Measurements from ENCODE around the gene CDH22.

Gene CDH22

DNA sequence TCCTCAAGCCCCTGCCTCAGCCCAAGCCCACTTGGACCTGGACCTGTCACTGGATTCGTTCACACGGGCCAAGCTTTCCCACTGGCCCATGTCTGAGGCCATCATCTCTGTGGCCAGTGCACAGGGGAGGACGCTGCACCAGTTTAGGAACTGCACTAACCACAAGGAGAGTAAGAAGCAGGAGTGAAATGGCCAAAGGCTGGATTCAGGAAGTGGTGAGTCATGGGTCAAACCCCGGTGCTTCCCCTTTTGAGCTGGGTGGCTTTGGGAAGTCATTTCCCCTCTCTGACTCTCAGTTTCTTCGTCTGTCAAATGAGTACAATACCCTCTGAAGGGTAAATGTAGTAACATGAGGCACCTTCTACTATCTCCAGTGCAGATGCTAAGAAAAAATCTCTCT lies 102.3 kb downstream of the CDH22 start:
- FAIRE-seq (peak; percentile 56), DNase-seq (ENCODE audit: extremely low spot score, insufficient read length, low read depth) (peak; percentile 12)

DNA sequence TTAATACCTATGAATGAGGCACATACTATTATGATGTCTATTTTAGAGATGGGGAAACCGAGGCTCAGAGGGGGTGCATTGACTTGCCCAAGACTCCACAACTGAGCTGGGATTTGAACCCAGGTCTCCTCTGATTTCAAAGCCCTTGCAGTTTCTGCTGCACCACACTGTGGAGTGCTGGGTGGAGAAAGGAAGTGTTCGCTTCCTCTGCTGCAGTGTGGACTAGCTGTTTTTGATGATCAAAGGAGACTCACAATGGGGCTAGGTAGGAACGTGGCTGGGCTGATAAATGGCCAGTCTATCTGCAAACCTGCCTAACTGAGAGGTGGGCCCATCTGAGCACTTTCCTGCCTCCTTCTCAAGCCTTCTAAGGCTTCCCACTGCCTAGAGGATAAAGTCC lies 102.9 kb downstream of the CDH22 start:
- FAIRE-seq, result no peak
- no peak for DNase-seq (ENCODE audit: extremely low spot score, insufficient read length, low read depth)

DNA sequence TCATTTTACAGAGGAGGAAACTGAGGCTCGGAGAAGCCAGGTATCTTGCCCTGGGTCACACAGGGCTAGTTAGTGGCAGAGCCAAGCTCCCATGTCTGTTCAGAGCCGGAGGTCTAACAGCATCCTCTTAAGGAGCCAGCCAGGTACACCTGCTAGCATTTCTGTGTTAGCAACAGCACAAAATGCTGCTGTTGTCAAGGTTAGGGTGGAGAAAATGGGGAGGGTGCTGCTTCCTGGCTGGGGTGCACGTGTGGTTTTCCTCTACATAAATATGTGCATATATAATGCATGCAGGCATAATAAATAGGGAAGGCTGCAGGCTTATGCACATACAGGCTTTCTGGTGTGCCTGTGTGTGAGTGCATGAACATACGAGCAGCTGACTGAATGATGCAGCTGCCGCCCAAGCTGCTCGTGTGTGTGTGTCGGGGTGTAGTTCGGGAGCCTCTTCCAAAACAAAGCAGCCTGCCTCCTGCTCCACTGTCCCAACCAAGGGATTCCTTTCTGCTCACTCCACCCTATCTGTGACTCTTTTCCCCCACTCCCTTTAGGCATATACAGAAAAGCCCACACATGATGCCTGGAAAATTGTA lies 103.6 kb downstream of the CDH22 start:
- FAIRE-seq (no peak), DNase-seq (ENCODE audit: extremely low spot score, insufficient read length, low read depth) (no peak)

- no peak for DNase-seq (ENCODE audit: extremely low spot score, insufficient read length, low read depth)
- FAIRE-seq, result no peak
These were observed 104.8 kb downstream of the CDH22 start for GRCh38 chr20:46203510-46203837.

DNA sequence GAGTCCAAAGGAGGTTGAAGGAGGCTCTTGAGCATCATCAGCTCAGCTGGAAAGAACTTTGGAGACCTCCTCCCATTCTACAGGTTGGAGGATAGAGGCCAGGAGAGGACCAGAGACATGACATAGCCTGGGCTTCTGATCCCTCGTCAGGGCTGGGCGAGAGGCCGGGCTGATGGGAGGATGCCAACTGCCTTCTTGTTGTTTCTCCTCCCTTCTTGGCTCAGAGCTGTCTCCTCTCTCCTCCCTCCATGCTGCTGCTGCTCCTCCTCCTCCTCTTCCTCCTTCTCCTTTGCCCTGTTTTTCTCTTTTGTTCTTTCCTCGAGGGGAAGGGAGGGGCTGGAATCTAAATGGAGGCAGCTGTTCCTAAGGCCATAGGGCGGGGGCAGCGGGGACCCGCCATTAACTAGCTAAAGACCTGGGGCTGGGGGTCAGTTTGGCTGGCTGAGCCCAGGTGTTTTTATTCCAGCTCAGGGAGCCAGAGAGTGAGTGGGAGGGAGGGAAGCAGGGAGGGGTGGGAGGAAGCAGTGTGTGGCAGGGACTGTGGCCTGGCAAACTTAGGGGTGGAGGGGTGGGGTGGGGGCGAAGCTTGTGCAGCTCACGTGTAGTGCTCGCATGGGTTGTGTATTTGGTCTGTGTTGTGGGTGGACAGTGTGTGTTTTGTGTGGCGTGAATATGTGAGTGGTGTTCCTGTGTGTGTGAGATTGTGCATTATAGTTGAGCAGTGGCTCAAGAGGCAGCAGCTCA lies 105.4 kb downstream of the CDH22 start:
- FAIRE-seq (no peak), DNase-seq (ENCODE audit: extremely low spot score, insufficient read length, low read depth) (no peak)

DNA sequence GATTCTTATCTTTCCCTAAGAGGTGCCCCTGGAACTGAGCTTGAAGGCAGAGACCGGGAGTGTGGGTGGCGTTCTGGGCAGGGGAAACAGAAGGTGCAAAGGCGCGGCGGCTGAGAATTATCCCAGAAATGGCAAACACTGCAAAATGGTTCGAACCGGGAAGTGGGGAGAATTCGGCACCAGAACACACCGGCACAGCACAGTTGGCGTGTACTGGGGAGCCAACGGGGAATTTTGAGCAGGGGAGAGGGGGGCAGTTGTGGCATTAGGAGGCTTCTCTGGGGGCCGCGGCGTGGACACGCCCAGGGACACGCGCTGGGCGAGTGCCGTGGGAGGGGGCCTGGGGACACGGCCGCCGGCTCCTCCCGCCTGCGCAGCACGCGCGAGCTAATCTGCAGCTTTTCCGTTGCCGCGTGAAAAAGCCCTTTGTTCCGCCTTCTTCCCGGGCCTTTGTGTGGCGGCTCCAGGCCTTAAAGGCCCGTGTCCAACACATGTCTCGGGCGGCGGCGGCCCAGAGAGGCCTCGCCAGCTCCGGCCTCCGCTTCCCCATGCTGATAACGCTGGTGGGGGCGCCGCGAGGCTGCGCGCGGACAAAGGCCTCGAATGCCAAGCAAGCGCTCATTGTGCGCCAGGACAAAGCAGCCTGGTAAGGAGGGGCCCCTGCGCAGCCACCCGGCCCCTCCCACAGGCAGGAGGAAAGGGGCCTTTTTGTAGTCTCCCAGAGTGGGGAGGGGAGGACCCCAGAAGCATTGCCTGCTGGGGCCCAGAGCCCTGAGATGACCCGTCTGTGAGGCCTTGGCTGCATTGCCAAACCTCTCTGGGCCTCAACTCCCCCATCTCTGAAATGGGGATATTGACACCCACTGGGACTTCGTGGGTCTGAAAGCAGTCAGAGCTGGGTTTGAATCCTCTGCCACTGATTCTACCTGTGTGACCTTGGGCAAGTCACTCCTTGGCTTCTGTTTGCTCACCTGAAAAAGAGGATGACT lies 107.4 kb downstream of the CDH22 start:
- FAIRE-seq (no peak), DNase-seq (ENCODE audit: extremely low spot score, insufficient read length, low read depth) (no peak)

DNA sequence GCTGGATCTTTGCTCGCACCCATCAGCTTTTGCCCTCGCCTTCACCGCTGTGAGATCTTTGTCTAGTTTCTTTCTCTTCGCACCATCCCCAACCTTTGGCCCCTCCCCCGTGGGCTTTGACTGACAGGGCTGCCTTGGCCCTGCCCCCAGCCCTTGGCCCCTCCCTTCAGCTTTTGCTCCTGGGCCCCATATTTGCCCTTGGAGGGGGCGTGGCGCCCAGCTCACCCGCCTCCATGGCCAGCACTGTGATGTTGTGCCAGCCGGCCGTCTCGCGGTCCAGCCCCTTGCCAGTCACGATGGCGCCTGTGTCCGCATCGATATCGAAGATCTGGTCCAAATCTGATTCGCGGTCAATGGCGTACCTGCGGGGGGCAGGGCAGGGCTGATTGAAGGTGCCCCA lies 109.1 kb downstream of the CDH22 start:
- no peak for FAIRE-seq

DNA sequence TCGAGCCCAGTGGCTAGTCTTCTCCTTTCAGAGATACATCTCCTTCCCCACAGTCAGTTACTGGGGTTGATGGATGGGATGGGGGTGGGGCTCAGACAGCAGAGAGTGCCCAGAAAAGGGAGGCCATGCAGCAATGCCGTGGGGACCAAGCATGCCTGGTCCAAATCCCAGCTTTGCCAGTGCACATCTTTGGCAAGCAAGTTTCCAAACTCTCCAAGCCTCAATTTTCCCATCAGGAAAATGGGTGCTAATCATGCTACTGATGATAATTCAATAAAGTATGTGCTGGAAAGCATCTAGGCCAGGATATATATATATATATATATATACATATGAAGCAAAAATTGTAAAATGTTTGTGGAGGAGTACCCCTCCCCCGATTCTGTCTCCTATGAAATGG lies 111.3 kb downstream of the CDH22 start:
- FAIRE-seq (no peak), DNase-seq (ENCODE audit: extremely low spot score, insufficient read length, low read depth) (no peak)

More for the DNA sequence above, 109.1 kb downstream of the CDH22 start:
- no peak for DNase-seq (ENCODE audit: extremely low spot score, insufficient read length, low read depth)

- DNase-seq (ENCODE audit: extremely low spot score, insufficient read length, low read depth) (no peak), FAIRE-seq (no peak)
These were observed 112.8 kb downstream of the CDH22 start for GRCh38 chr20:46195264-46196036.

- DNase-seq (ENCODE audit: extremely low spot score, insufficient read length, low read depth), result no peak
- FAIRE-seq, result no peak
These were observed 113.9 kb downstream of the CDH22 start for GRCh38 chr20:46194409-46194808.

DNA sequence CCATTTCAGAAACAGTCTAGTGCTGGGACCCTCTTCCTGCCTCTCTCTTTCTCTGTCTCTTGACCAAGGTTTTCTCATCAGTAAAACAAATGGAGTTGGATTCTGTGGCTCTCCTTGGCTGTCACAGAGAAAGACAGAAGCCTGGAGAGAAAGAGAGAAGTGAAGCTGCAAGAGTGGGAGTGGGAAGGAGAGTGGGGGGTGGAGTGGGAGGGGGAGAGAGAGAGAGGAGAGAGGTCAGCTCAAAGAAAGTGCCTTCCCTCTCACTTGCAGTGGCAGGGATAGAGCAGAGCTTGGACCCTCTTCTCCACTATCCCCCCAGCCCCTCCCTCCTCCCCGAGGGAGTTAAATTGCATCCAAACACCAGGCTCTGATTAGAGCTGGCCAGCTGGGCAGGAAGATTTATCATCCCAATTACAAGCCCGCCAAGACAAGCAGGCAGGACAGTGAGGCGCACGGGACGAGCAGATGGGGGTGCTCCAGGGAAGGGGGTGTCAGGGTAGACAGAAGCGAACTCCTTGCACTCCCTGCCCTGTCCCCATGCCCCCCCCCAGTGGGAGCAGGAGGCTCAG lies 115.8 kb downstream of the CDH22 start:
- DNase-seq (ENCODE audit: extremely low spot score, insufficient read length, low read depth) (no peak), FAIRE-seq (no peak)

DNA sequence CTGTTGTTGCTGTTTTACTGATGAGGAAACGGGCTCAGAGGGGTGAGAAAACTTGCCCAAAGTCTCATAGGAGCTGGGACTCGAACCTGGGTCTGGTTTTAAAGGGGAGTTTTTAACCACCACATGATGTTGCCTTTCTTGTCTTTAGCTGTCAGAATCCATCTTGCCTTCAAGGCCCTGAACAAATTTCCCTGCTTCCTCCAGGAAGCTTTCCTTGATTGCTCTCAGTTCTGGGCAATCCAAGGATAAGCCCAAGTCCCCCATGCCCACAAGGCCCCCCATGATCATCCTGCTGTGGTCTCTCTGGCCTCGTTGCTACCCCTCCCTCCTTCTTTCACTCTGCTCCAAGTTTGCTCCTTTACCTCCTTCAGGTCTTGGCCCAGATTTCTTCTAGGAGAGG lies 116.7 kb downstream of the CDH22 start:
- DNase-seq (ENCODE audit: extremely low spot score, insufficient read length, low read depth) (no peak), FAIRE-seq (no peak)

GRCh38 chr20:46191168-46191540 lies 117.1 kb downstream of the CDH22 start:
- FAIRE-seq (no peak), DNase-seq (ENCODE audit: extremely low spot score, insufficient read length, low read depth) (no peak)

GRCh38 chr20:46190478-46191167 lies 117.7 kb downstream of the CDH22 start:
- FAIRE-seq (no peak), DNase-seq (ENCODE audit: extremely low spot score, insufficient read length, low read depth) (no peak)

- FAIRE-seq (no peak), DNase-seq (ENCODE audit: extremely low spot score, insufficient read length, low read depth) (no peak)
These were observed 119.3 kb downstream of the CDH22 start for GRCh38 chr20:46188866-46189541.

GRCh38 chr20:46186210-46186609 lies 122.1 kb downstream of the CDH22 start:
- FAIRE-seq (no peak), DNase-seq (ENCODE audit: extremely low spot score, insufficient read length, low read depth) (no peak)

- DNase-seq (ENCODE audit: extremely low spot score, insufficient read length, low read depth) (no peak), FAIRE-seq (no peak)
These were observed 122.9 kb downstream of the CDH22 start for GRCh38 chr20:46185353-46185752.

DNA sequence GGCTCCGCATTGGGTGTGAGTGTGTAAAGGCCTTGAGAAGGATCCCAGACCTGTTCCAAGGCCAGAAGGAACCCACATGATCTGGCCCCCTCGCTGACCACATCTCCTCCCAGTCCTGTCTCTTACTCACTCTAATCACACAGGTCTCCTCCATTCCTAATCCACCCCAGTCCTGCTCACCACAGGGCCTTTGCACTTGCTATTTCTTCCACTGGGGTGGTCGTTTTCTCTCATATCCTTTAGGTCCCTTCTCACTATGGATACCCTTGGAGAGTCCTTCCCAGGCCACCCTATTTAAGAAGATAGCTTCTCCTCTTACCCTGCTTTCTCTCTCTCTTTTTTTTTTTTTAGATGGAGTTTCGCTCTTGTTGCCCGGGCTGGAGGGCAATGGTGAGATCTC lies 124.5 kb downstream of the CDH22 start:
- FAIRE-seq (no peak), DNase-seq (ENCODE audit: extremely low spot score, insufficient read length, low read depth) (no peak)
